ENCODE results near the gene TRAF7. TPM values are rescaled to one million over a fixed set of nuclear protein-coding genes. Genes with fewer than 3 reads are reported as not detected.
"Not testable (repeated sequence)": the region's sequence is repeated elsewhere in the genome, so short reads cannot be mapped to it uniquely, and the experiment has no call there.

Gene TRAF7
- total RNA-seq (22.3 TPM), polyA plus RNA-seq (23.9 TPM)
- long read RNA-seq, donor 1, partial matches to known transcripts: 0 of 1 reads
- long read RNA-seq, donor 1, other reads (novel, unspliced or antisense): 0 of 1 reads
- long read RNA-seq, donor 2: 0 reads
- long read RNA-seq, donor 3, transcript TRAF7-201 (21 exons, 3,700 nt): major isoform, 12 of 12 reads
- long read RNA-seq, donor 3, partial matches to known transcripts: 0 of 12 reads
- long read RNA-seq, donor 3, other reads (novel, unspliced or antisense): 0 of 12 reads
- long read RNA-seq, donor 4, partial matches to known transcripts: 0 of 7 reads
- long read RNA-seq, donor 4, other reads (novel, unspliced or antisense): 0 of 7 reads
- long read RNA-seq, donor 5, partial matches to known transcripts: 5 of 12 reads
- long read RNA-seq, donor 5, other reads (novel, unspliced or antisense): 0 of 12 reads
- long read RNA-seq, donor 6, partial matches to known transcripts: 0 of 4 reads
- long read RNA-seq, donor 6, other reads (novel, unspliced or antisense): 0 of 4 reads
- long read RNA-seq, donor 7, transcript TRAF7-201 (21 exons, 3,700 nt): major isoform, 6 of 9 reads
- long read RNA-seq, donor 7, partial matches to known transcripts: 0 of 9 reads
- long read RNA-seq, donor 7, other reads (novel, unspliced or antisense): 0 of 9 reads
- long read RNA-seq, donor 8, partial matches to known transcripts: 0 of 3 reads
- long read RNA-seq, donor 8, other reads (novel, unspliced or antisense): 0 of 3 reads
- long read RNA-seq, donor 9, partial matches to known transcripts: 0 of 6 reads
- long read RNA-seq, donor 9, other reads (novel, unspliced or antisense): 0 of 6 reads
- long read RNA-seq, donor 10, partial matches to known transcripts: 0 of 6 reads
- long read RNA-seq, donor 10, other reads (novel, unspliced or antisense): 0 of 6 reads

DNA sequence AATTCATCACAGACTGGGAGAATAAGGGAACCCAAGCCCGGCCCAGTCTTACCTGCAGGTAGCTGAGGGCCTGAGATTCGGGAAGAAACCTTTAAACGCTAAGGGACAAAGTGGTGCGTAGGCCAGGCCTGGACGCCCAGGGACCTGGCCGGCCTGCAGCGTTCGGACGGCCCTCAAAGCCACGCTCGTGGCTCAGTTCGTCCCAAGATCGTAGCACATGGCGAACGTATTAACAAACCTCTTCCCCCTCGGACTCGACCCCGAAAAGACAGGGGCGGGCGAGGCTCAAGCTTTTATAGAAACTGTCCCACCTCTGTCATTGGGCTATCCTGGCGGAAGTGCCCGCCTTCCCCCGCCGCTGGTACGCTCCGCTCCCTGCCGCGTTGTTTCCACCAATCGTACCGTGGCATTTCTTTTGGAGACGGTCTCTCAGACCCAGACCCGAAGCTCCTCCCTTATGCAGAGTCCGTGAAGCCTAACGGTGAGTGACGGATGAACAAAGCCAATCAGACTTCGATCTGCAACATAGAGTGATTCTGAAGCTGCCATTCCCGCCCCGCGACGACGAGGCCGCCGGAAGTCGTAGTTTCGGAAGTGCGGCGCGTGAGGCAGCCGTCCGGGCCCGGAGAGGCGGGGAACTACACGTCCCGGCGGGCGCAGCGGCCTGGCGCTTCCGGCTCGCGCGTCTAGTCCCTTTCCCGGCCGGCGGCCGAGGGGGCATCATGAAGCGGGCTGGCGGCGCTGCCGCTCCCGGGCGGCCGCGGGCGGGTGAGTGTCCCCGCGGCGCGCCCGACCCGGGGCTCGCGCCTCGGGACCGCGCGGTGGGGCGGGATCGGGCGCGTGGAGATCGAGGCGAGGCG lies at the start of gene TRAF7:
Gene TRAF7, plus strand, starts transcription at position 692 of the 860 bp plus-strand sequence. CDS start 8,139 bp downstream, outside the sequence.
- peaks cover 0 to 3% of the 10 kb centered on the region in 2 donors for H3K9me3 ChIP-seq (ENCODE audit: control insufficient read depth in 2 of 2, insufficient read depth in 1 of 2, low read length in 1 of 2)
- peak within 1 kb of the TSS; percentile 91 to 92 for H3K27ac ChIP-seq (ENCODE audit: low read depth in 1 of 2, low read length in 1 of 2)
- WGBS: under 1% methylated on average over 94 of the region's 94 CpGs
- DNase-seq (ENCODE audit: low read depth in 6 of 9, low spot score in 9 of 9): peak; percentile 94 to 100 (median 100)
- H3K27me3 ChIP-seq (ENCODE audit: control insufficient read depth in 2 of 2, insufficient read depth in 1 of 2, low read length in 1 of 2): peaks cover 0 to 10% of the 10 kb centered on the region in 2 donors
- H3K4me1 ChIP-seq (ENCODE audit: control insufficient read depth in 2 of 2, insufficient read depth in 2 of 2, low read length in 2 of 2): peaks cover 27 to 56% of the 10 kb centered on the region in 2 donors
- peak within 1 kb of the TSS; percentile 82 to 98 for H3K4me3 ChIP-seq (ENCODE audit: low read length in 2 of 2)
- peaks cover 24 to 29% of the 10 kb centered on the region in 2 donors for H3K36me3 ChIP-seq (ENCODE audit: control insufficient read depth in 2 of 2, insufficient read depth in 2 of 2, low read length in 1 of 2)

DNA sequence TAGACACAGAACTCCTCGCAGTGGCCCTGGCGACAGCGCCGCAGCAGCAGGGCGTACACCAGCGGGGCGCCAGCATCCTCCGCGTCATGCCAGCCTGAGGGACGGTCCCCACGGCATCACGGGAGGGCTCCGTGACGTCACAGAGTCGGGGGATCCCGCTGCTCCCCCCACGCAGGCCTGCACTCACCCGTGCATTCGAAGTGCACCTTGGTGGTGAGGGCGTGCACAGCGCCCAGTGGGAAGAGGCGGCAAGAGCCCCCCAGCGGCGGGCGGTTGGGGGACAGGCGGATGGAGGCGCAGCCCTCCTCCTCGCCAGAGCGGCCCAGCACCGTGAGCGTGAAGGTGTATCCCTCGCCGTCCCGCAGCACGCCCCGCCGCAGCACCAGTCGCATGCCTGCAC lies 49.4 kb upstream of the TRAF7 start:
- H3K9me3 ChIP-seq (ENCODE audit: control insufficient read depth in 2 of 2, insufficient read depth in 1 of 2, low read length in 1 of 2); H3K4me1 ChIP-seq (ENCODE audit: control insufficient read depth in 2 of 2, insufficient read depth in 2 of 2, low read length in 2 of 2); H3K4me3 ChIP-seq (ENCODE audit: low read length in 2 of 2); DNase-seq (ENCODE audit: low read depth in 6 of 9, low spot score in 9 of 9); H3K27me3 ChIP-seq (ENCODE audit: control insufficient read depth in 2 of 2, insufficient read depth in 1 of 2, low read length in 1 of 2); H3K27ac ChIP-seq (ENCODE audit: low read depth in 1 of 2, low read length in 1 of 2): not testable (repeated sequence)
- 96% methylated on average over 38 of the region's 38 CpGs for WGBS
- H3K36me3 ChIP-seq (ENCODE audit: control insufficient read depth in 2 of 2, insufficient read depth in 2 of 2, low read length in 1 of 2): peaks cover 15 to 63% of the 10 kb centered on the region in 2 donors

GRCh38 chr16:2107121-2107790 lies 48.3 kb upstream of the TRAF7 start:
- not testable (repeated sequence) for H3K27me3 ChIP-seq (ENCODE audit: control insufficient read depth in 2 of 2, insufficient read depth in 1 of 2, low read length in 1 of 2); H3K4me3 ChIP-seq (ENCODE audit: low read length in 2 of 2); H3K9me3 ChIP-seq (ENCODE audit: control insufficient read depth in 2 of 2, insufficient read depth in 1 of 2, low read length in 1 of 2); H3K27ac ChIP-seq (ENCODE audit: low read depth in 1 of 2, low read length in 1 of 2); DNase-seq (ENCODE audit: low read depth in 6 of 9, low spot score in 9 of 9); H3K4me1 ChIP-seq (ENCODE audit: control insufficient read depth in 2 of 2, insufficient read depth in 2 of 2, low read length in 2 of 2)
- 96% methylated on average over 17 of the region's 17 CpGs for WGBS
- peaks cover 15 to 71% of the 10 kb centered on the region in 2 donors for H3K36me3 ChIP-seq (ENCODE audit: control insufficient read depth in 2 of 2, insufficient read depth in 2 of 2, low read length in 1 of 2)

DNA sequence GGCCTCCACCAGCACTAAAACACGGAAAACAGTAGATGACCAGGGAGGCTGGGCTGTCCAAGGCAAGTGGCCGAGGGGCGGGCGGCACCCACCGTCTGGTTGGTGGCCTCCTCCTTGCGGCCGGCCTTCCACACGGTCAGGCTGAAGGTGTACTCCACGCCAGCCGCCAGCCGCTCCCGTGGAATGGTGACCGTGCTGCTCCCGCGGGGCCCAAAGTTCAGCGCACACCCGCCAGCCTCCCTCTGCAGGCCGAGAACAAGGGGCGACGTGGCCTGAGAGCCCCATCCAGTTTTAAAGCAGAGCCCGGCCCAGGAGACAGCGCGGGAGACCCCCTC lies 47.8 kb upstream of the TRAF7 start:
- H3K27me3 ChIP-seq (ENCODE audit: control insufficient read depth in 2 of 2, insufficient read depth in 1 of 2, low read length in 1 of 2); H3K9me3 ChIP-seq (ENCODE audit: control insufficient read depth in 2 of 2, insufficient read depth in 1 of 2, low read length in 1 of 2); H3K27ac ChIP-seq (ENCODE audit: low read depth in 1 of 2, low read length in 1 of 2); H3K4me1 ChIP-seq (ENCODE audit: control insufficient read depth in 2 of 2, insufficient read depth in 2 of 2, low read length in 2 of 2); DNase-seq (ENCODE audit: low read depth in 6 of 9, low spot score in 9 of 9); H3K4me3 ChIP-seq (ENCODE audit: low read length in 2 of 2): not testable (repeated sequence)
- H3K36me3 ChIP-seq (ENCODE audit: control insufficient read depth in 2 of 2, insufficient read depth in 2 of 2, low read length in 1 of 2): peaks cover 11 to 70% of the 10 kb centered on the region in 2 donors
- 98% methylated on average over 23 of the region's 23 CpGs for WGBS

DNA sequence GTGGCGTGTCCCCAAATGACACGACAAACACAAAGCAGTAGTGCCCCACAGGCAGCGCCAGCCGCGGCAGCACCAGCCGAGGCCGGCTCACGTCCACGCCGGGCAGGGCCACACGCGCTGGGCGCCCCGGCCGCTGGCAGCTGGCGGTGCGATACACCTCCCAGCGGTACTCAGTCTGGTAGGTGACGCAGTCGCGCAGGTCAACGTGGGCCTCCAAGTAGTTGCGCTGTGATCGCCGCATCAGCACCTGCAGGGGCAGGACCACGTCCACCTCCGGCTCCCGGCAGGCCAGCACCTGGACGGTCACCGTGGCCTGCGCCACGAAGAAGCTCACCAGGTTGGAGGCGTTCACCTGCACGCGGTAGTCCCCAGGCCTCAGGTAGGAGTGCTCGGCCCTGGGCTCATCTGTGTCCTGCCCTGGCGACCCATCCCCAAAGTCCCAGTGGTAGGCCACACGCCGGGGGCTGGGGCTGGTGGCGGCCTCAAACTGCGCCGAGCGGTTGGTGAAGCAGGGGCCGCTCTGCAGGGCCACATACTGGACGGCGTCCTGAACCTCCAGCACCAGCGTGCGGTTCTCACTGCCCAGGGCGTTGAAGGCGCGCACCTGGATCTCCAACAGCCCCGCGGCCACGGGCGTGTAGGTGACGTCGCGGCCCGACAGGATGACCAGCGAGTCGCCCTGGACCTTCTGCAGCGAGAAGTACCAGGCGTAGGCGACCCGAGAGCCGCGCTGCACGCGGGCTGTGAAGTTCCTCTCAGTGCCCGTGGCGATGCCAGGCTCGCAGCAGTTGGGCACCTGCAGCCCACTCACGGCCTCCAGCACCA lies 46.9 kb upstream of the TRAF7 start:
- H3K4me3 ChIP-seq (ENCODE audit: low read length in 2 of 2); H3K27me3 ChIP-seq (ENCODE audit: control insufficient read depth in 2 of 2, insufficient read depth in 1 of 2, low read length in 1 of 2); H3K4me1 ChIP-seq (ENCODE audit: control insufficient read depth in 2 of 2, insufficient read depth in 2 of 2, low read length in 2 of 2); H3K9me3 ChIP-seq (ENCODE audit: control insufficient read depth in 2 of 2, insufficient read depth in 1 of 2, low read length in 1 of 2); H3K27ac ChIP-seq (ENCODE audit: low read depth in 1 of 2, low read length in 1 of 2); DNase-seq (ENCODE audit: low read depth in 6 of 9, low spot score in 9 of 9): not testable (repeated sequence)
- peaks cover 9 to 62% of the 10 kb centered on the region in 2 donors for H3K36me3 ChIP-seq (ENCODE audit: control insufficient read depth in 2 of 2, insufficient read depth in 2 of 2, low read length in 1 of 2)
- WGBS: 98% methylated on average over 73 of the region's 73 CpGs

DNA sequence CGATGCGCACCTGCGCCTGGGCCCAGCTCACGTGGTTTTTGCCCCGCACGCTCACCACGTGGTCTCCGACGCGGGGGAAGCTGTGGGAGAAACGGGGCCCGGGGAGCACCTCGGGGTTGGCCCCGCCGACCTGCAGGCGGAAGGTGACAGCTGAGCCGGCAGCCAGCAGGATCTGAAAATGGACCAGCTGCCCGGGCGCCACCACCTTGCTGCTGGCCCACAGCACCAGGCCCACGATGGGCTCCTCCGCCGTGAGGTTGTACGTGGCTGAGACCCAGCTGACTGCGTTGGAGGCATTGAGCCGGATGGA lies 46.4 kb upstream of the TRAF7 start:
- H3K36me3 ChIP-seq (ENCODE audit: control insufficient read depth in 2 of 2, insufficient read depth in 2 of 2, low read length in 1 of 2): peaks cover 9 to 64% of the 10 kb centered on the region in 2 donors
- not testable (repeated sequence) for H3K9me3 ChIP-seq (ENCODE audit: control insufficient read depth in 2 of 2, insufficient read depth in 1 of 2, low read length in 1 of 2); H3K27ac ChIP-seq (ENCODE audit: low read depth in 1 of 2, low read length in 1 of 2); H3K4me3 ChIP-seq (ENCODE audit: low read length in 2 of 2); H3K4me1 ChIP-seq (ENCODE audit: control insufficient read depth in 2 of 2, insufficient read depth in 2 of 2, low read length in 2 of 2); DNase-seq (ENCODE audit: low read depth in 6 of 9, low spot score in 9 of 9); H3K27me3 ChIP-seq (ENCODE audit: control insufficient read depth in 2 of 2, insufficient read depth in 1 of 2, low read length in 1 of 2)
- WGBS: 93% methylated on average over 25 of the region's 25 CpGs

DNA sequence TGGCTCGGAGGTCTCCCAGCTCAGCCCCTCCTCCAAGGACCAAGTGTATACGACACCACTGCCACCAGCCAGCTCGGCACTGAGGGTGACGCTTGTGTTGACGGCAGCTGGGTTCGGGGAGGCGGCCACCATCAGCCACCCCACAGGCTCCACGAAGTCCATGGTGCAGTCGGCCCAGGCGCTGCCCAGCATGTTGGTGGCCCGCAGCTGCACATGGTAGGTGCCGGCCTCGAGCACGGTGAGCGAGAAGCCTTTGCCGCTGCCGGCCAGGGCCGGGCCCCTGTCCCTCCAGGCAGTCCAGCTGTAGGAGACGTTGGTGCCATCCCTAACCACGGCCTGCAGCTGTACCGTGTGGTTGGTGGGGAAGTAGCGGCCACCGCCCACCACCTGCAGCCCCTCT lies 45.7 kb upstream of the TRAF7 start:
- peaks cover 9 to 65% of the 10 kb centered on the region in 2 donors for H3K36me3 ChIP-seq (ENCODE audit: control insufficient read depth in 2 of 2, insufficient read depth in 2 of 2, low read length in 1 of 2)
- 93% methylated on average over 23 of the region's 23 CpGs for WGBS
- H3K4me1 ChIP-seq (ENCODE audit: control insufficient read depth in 2 of 2, insufficient read depth in 2 of 2, low read length in 2 of 2); H3K27me3 ChIP-seq (ENCODE audit: control insufficient read depth in 2 of 2, insufficient read depth in 1 of 2, low read length in 1 of 2); DNase-seq (ENCODE audit: low read depth in 6 of 9, low spot score in 9 of 9); H3K27ac ChIP-seq (ENCODE audit: low read depth in 1 of 2, low read length in 1 of 2); H3K9me3 ChIP-seq (ENCODE audit: control insufficient read depth in 2 of 2, insufficient read depth in 1 of 2, low read length in 1 of 2); H3K4me3 ChIP-seq (ENCODE audit: low read length in 2 of 2): not testable (repeated sequence)

All from thymus (tissue), 14 donors.